ENCODE measurements around the gene SUPT6H. TPM values are rescaled to one million over a fixed set of nuclear protein-coding genes. Genes with fewer than 3 reads are reported as not detected.
"Not testable (repeated sequence)": the region's sequence is repeated elsewhere in the genome, so short reads cannot be mapped to it uniquely, and the experiment has no call there.

The SUPT6H gene
- total RNA-seq, 4 donors from 2014 or later, result 61.5 to 101 (median 96.0) TPM

DNA sequence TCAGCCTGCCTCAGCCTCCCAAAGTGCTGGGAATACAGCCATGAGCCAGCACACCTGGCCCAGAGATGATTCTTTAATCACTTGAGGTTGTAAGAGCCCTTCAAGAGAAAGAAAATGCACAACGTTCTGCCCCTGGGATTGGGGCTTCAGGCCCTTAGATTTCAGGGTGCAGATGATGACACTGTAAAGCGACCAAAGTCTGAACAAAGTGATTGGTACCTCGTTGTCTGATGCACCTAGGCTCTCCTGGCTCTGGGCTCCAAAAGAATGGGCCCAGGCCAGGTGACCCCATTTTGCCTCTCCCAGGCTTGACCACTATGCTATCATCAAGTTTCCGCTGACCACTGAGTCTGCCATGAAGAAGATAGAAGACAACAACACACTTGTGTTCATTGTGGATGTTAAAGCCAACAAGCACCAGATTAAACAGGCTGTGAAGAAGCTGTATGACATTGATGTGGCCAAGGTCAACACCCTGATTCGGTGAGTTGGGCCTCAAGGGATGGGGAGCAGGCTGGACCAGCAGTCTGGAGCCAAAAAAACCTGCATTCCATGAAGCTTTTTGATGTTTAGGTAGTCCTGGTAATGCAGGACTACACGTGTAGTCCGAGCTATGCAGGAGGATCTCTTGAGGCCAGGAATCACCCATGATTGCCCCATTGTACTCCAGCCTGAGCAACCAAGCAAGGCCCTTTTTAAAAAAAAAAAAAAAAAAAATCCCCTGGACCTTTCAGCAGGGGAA is 60.6 kb downstream of the SUPT6H start:
- DNase-seq, result no peak
- no peak for TF ChIP-seq POLR2A (IDR thresholded peaks at IDR 0.05)
- TF ChIP-seq, protein P1, sequence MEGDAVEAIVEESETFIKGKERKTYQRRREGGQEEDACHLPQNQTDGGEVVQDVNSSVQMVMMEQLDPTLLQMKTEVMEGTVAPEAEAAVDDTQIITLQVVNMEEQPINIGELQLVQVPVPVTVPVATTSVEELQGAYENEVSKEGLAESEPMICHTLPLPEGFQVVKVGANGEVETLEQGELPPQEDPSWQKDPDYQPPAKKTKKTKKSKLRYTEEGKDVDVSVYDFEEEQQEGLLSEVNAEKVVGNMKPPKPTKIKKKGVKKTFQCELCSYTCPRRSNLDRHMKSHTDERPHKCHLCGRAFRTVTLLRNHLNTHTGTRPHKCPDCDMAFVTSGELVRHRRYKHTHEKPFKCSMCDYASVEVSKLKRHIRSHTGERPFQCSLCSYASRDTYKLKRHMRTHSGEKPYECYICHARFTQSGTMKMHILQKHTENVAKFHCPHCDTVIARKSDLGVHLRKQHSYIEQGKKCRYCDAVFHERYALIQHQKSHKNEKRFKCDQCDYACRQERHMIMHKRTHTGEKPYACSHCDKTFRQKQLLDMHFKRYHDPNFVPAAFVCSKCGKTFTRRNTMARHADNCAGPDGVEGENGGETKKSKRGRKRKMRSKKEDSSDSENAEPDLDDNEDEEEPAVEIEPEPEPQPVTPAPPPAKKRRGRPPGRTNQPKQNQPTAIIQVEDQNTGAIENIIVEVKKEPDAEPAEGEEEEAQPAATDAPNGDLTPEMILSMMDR (IDR thresholded peaks at IDR 0.05), result no peak
- peaks cover 9 to 51% (median 23%) of the 10 kb centered on the region in 4 donors for H3K4me1 ChIP-seq
- peak overlapping the region in 1 of 4 donors; percentile 91 for H3K27ac ChIP-seq
- no peaks in the 10 kb centered on the region for H3K9me3 ChIP-seq
- H3K4me3 ChIP-seq, result no peak overlapping the region
- no peaks in the 10 kb centered on the region for H3K27me3 ChIP-seq
- peaks cover 0 to 34% (median 0%) of the 10 kb centered on the region in 3 donors for H3K36me3 ChIP-seq

DNA sequence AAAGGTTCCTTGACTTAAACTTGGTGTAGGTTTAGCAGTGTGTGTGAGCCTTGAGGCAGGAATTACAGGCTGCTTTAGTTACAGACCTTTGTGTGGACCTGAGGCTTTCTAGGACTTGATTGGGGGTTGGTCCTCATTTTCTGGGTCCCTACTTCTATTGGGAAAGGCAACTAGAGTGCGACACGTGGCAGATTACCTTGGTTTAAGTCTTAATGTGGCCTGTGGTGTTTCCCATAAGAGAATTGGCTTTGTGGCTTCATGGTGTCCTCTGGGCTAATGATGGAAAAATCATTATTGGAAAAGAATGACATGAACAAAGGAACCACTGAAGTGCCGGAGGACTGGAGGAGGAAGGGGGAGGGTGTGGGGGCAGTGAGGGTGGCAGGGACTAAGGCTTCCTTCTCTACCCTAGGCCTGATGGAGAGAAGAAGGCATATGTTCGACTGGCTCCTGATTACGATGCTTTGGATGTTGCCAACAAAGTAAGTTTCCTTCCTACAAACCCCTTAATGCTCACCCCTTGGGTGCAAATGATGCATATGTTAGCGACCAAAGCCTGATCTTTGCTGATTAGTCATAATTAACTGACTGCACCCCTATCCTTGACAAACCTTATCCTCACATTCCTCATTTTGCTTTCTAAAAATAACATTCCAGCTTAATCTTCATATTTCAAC is 61.3 kb downstream of the SUPT6H start:
- no peak for TF ChIP-seq POLR2A (IDR thresholded peaks at IDR 0.05)
- TF ChIP-seq, protein P1 (IDR thresholded peaks at IDR 0.05), result no peak
- Histone ChIP-seq H3K4me3 (no peak overlapping the region), H3K4me1 (peaks cover 9 to 50% (median 21%) of the 10 kb centered on the region in 4 donors), H3K27ac (no peak overlapping the region), H3K27me3 (no peaks in the 10 kb centered on the region), H3K36me3 (peaks cover 0 to 34% (median 0%) of the 10 kb centered on the region in 3 donors), H3K9me3 (no peaks in the 10 kb centered on the region)
- no peak for DNase-seq

- Histone ChIP-seq H3K4me1 (peaks cover 9 to 43% (median 20%) of the 10 kb centered on the region in 4 donors), H3K36me3 (peaks cover 0 to 34% (median 0%) of the 10 kb centered on the region in 3 donors)
- not testable (repeated sequence) for H3K4me3 ChIP-seq, DNase-seq, H3K27me3 ChIP-seq, H3K9me3 ChIP-seq, H3K27ac ChIP-seq
Measured at GRCh38 chr17:28723836-28724499, 62.0 kb downstream of the SUPT6H start.

GRCh38 chr17:28724500-28725165 is 62.6 kb downstream of the SUPT6H start:
- H3K27ac ChIP-seq, result peak overlapping the region in 3 of 4 donors; percentile 95 to 100 (median 99)
- peaks cover 9 to 46% (median 22%) of the 10 kb centered on the region in 4 donors for H3K4me1 ChIP-seq
- peaks cover 0 to 34% (median 0%) of the 10 kb centered on the region in 3 donors for H3K36me3 ChIP-seq
- H3K27me3 ChIP-seq, result no peaks in the 10 kb centered on the region
- no peaks in the 10 kb centered on the region for H3K9me3 ChIP-seq
- no peak for DNase-seq
- H3K4me3 ChIP-seq, result no peak overlapping the region
- TF ChIP-seq, protein P1 (IDR thresholded peaks at IDR 0.05), result no peak
- no peak for TF ChIP-seq POLR2A (IDR thresholded peaks at IDR 0.05)

DNA sequence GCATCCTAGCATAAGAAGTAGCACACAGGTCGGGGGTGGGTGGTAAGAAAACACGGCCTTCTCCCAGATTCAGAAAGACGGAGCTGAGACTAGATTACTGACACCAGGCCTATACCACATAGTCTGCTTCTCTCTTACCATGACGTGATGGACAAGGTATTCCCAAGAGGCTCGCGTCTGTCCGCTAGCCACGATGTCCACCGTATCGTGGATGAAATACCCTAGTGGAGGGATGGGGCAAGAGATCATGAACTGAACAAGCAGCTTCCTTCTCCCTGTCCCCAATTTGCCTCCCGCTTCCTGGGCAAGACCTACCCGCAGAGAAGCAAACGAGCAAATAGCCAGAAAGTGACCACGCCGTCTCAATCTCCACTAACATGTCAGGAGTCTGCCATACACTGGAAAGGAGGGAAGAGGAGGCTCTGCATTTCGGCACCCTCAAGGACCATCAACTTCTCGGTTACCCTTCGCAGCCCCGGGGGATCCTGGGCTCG is 63.2 kb downstream of the SUPT6H start:
- peaks cover 9 to 47% (median 22%) of the 10 kb centered on the region in 4 donors for H3K4me1 ChIP-seq
- peak overlapping the region; percentile 95 to 100 (median 98) for H3K27ac ChIP-seq
- H3K4me3 ChIP-seq, result peak overlapping the region; percentile 71 to 87 (median 76)
- TF ChIP-seq, protein P1 (IDR thresholded peaks at IDR 0.05), result peak in 1 of 6 experiments; percentile 2
- no peak for TF ChIP-seq POLR2A (IDR thresholded peaks at IDR 0.05)
- no peak for DNase-seq
- H3K27me3 ChIP-seq, result no peaks in the 10 kb centered on the region
- peaks cover 0 to 34% (median 0%) of the 10 kb centered on the region in 3 donors for H3K36me3 ChIP-seq
- H3K9me3 ChIP-seq, result no peaks in the 10 kb centered on the region
